ENCODE results near the gene MASTL.
"Not testable (repeated sequence)": the region's sequence is repeated elsewhere in the genome, so short reads cannot be mapped to it uniquely, and the experiment has no call there.

The MASTL gene

GRCh38 chr10:27155066-27155754, at the start of gene MASTL:
Gene MASTL, plus strand, starts transcription at chr10:27155352. Its CDS starts 75 bp downstream, at chr10:27155427.
- peak; percentile 96 for DNase-seq

GRCh38 chr10:27108165-27108564, 47.0 kb upstream of the MASTL start:
- no peak for DNase-seq

DNA sequence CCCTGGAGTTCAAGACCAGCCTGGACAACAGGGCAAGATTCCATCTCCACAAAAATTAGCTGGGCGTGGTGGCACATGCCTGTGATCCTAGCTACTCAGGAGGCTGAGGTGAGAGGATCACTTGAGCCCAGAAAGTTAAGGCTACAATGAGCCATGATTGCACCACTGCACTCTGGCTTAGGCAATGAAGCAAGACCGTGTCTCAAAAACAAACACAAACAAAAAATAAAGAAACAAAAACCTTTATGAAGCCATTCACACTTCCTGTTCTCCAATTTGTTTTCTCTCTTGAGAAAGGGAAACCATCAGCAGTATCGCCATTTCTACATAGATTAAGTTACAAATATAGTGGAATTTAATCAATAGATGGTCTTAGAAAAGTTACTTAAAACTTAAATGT, 20.8 kb upstream of the MASTL start:
- no peak for DNase-seq

GRCh38 chr10:27138277-27138676, 16.9 kb upstream of the MASTL start:
- DNase-seq = no peak

- no peak for DNase-seq
Measured at GRCh38 chr10:27143686-27144085, 11.5 kb upstream of the MASTL start.

- DNase-seq = no peak
Measured at GRCh38 chr10:27145937-27146336, 9.2 kb upstream of the MASTL start.

DNA sequence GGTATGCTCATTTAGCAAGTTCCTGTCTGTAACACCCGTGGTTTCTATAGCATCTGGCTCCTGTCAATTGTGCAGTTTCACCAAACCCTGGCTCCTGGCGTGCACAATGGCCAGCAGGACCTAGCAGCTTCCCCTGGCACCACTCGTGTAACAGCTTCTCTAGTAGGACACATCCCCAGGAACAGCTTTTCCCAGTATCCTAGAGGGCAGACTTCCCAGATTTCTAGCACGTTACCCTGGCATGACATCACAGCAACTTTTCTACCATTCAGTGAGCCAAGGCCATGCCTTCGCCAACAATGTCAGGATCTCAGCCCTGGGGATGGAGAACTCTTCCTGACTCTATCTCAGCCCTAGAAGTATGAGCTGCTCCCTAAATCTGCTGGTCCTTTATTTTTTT, 7.5 kb upstream of the MASTL start:
- DNase-seq = no peak

- no peak for DNase-seq
Measured at GRCh38 chr10:27150261-27150660, 4.9 kb upstream of the MASTL start.

- DNase-seq = no peak
Measured at GRCh38 chr10:27152687-27153086, 2.5 kb upstream of the MASTL start.

- DNase-seq = no peak
Measured at GRCh38 chr10:27153329-27153728, 1.8 kb upstream of the MASTL start.

- DNase-seq = peak; percentile 21
Measured at GRCh38 chr10:27153845-27154193, 1.3 kb upstream of the MASTL start.

DNA sequence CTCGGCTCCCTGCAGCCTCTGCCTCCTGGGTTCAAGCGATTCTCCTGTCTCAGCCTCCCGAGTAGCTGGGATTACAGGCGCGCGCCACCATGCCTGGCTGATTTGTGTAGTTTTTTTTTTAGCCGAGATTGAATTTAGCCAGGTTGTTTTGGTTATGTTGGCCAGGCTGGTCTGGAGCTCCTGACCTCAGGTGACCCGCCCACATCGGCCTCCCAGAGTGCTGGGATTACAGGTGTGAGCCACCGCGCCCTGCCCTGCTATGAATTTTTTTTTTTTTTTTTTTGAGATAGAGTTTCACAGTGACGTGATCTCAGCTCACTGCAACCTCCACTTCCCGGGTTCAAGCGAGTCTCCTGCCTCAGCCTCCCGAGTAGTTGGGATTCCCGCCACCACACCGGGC, 1.4 kb downstream of the MASTL start:
- not testable (repeated sequence) for DNase-seq

- DNase-seq = no peak
Measured at GRCh38 chr10:27157150-27157549, 2.0 kb downstream of the MASTL start.

DNA sequence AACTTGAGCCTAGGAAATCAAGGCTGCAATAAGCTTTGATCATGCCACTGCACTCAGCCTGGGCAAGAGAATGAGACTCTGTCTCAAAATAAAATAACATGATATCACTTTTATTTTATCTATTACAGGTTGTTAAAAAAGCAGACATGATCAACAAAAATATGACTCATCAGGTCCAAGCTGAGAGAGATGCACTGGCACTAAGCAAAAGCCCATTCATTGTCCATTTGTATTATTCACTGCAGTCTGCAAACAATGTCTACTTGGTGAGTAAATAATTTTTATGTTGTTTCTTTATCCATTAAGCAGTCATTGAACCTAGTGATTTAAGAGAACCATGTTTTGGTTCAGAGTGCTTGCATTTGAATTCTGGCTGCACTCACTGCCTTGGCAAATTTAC, 3.3 kb downstream of the MASTL start:
- no peak for DNase-seq

GRCh38 chr10:27169849-27170248, 14.7 kb downstream of the MASTL start:
- no peak for DNase-seq

DNA sequence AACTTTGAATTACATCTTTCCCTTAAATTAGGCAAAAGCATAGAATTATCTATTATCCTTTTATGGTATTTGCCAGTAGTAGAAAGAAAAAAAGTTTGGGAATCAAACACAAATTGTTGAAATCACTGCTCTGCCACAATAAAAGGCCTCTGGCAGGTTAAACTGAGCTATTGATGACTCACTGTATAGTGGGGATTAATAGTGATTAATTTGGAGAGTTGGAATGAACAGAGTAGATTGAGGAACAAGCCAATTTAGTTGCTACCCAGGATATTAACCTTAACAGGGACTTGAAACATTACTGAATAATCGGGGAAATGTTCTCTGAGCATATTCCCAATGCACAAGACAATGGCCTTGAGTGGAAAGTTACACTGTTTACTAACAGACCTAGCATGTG, 33.1 kb downstream of the MASTL start:
- no peak for DNase-seq

DNA sequence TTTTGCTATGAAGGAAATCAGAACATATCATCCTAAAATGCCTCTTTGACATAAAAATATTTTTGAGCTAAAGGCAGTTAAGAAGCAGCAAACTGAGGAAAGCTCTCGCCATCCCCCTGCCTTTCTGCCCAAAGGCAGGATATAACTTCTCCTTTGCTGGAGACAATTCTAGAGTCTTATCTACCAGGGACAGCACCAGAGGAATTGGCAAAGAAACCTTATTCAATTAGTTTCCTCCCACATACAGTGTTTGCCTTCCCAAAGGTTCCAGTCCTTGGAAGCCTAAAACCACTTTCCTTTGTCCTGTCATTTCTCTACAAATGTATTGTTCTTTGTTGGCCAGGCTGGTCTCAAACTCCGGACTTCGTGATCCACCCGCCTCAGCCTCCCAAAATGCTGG, 33.7 kb downstream of the MASTL start:
- no peak for DNase-seq

DNA sequence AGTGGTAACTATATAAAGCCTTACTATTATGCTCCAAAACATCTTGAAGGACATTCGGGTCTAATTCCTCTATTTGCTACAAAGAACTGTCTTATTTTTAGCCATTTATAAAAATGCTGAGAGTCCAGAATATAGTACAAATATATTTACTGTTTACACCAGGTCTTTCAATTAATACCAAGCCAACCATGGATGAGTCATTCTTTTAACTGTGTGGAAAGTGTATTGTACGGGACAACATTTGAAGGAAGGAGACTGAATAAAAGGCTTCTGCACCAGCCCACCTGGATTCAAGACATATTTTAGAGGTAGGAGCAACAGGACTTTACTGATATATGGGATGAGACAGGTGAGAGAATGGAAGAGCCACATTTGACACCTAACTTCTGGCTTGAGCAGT, 35.4 kb downstream of the MASTL start:
- no peak for DNase-seq

GRCh38 chr10:27192284-27192683, 37.1 kb downstream of the MASTL start:
- no peak for DNase-seq

- no peak for DNase-seq
Measured at GRCh38 chr10:27197980-27198620, 42.9 kb downstream of the MASTL start.

DNA sequence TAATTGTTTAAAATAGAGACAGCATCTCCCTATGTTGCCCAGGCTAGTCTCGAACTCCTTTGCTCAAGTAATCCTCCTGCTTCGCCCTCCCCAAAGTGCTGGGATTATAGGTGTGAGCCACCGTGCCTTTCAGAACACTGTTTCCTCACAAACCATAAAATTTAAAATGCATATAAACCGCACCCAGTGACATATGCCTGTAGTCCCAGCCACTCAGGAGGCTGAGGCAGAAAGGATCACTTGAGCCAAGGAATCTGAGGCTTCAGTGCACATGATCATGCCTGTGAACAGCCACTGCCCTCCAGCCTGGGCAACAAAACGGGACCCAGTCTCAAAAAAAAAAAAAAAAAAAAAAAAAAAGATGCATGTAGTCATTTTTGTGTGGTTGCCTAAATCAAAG, 48.7 kb downstream of the MASTL start:
- no peak for DNase-seq

- DNase-seq = no peak
Measured at GRCh38 chr10:27207350-27207749, 52.2 kb downstream of the MASTL start.

DNA sequence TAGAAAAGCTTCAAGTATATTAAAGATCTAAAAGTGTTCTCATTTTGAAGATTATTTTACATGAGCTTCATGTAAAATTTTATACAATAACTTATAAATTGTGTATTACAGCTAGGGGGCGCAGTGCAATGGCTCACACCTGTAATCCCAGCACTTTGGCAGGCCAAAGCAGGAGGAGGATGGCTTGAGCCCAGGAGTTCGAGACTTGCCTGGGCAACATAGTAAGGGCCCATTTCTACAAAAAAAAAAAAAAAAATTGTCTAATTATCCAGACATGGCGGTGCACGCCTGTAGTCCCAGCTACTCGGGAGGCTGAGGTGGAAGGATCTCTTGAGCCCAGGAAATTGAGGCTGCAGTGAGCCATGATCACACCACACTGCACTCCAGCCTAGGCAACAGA, 68.8 kb downstream of the MASTL start:
- DNase-seq = peak; percentile 50

DNA sequence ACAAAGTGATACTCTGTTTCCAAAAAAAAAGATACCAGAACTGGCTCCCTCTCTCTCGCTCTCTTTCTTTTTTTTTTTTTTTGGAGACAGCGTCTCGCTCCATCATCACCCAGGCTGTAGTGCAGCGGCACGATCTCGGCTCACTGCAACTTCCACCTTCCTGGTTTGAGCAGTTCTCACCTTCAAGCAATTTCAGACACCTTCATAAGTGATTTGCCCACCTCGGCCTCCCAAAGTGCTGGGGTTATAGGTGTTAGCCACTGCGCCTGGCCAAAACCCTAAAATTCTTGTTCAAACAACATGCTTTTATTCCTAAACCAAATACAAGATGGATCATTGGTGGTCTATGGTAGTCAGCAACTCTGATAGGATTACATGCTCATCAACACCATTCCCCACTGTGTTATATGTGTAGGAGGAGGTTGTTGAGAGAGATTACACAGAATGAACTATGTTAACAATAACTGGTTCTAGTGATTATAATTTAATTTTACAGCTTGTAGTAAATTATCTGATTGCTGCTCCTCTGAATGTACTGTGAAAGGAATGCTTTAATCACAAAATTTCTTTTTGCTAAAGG, 69.9 kb downstream of the MASTL start:
- peak; percentile 11 for DNase-seq
